ENCODE data around the gene GNAQ. TPM values are rescaled to one million over a fixed set of nuclear protein-coding genes. Genes with fewer than 3 reads are reported as not detected.

Gene GNAQ
- total and polyA plus RNA-seq, 2 experiments from 2014 or later = 25.7 to 47.9 TPM

- 96% methylated on average over 5 of the region's 5 CpGs for WGBS (ENCODE audit: low lambda C conversion rate, missing lambda C conversion rate)
- Histone ChIP-seq H3K4me3 (no peak overlapping the region), H3K9me2 (replicated peaks; ENCODE audit: insufficient read depth) (no peaks in the 10 kb centered on the region), H3K9me3 (ENCODE audit: low read depth) (no peaks in the 10 kb centered on the region), H3K36me3 (replicated peaks; ENCODE audit: insufficient read depth, low read depth) (no peaks in the 10 kb centered on the region), H3K27ac (peak overlapping the region; percentile 72), H2AFZ (no peak overlapping the region), H4K20me1 (ENCODE audit: insufficient read depth, poor library complexity, severe bottlenecking) (no peaks in the 10 kb centered on the region), H3K79me2 (peaks cover 32% of the 10 kb centered on the region), H3K4me2 (no peak overlapping the region), H3K4me1 (ENCODE audit: insufficient read depth) (peaks cover 16% of the 10 kb centered on the region), H3K27me3 (no peaks in the 10 kb centered on the region)
- DNase-seq (ENCODE audit: low spot score) = no peak
- TF ChIP-seq, protein P1, sequence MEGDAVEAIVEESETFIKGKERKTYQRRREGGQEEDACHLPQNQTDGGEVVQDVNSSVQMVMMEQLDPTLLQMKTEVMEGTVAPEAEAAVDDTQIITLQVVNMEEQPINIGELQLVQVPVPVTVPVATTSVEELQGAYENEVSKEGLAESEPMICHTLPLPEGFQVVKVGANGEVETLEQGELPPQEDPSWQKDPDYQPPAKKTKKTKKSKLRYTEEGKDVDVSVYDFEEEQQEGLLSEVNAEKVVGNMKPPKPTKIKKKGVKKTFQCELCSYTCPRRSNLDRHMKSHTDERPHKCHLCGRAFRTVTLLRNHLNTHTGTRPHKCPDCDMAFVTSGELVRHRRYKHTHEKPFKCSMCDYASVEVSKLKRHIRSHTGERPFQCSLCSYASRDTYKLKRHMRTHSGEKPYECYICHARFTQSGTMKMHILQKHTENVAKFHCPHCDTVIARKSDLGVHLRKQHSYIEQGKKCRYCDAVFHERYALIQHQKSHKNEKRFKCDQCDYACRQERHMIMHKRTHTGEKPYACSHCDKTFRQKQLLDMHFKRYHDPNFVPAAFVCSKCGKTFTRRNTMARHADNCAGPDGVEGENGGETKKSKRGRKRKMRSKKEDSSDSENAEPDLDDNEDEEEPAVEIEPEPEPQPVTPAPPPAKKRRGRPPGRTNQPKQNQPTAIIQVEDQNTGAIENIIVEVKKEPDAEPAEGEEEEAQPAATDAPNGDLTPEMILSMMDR (IDR thresholded peaks at IDR 0.05; ENCODE audit: poor library complexity) = no peak
- no peak for TF ChIP-seq EZH2 (IDR thresholded peaks at IDR 0.05; ENCODE audit: borderline replicate concordance)
- no peak for TF ChIP-seq EZH2phosphoT487 (IDR thresholded peaks at IDR 0.05; ENCODE audit: low read depth, severe bottlenecking, unreplicated experiment)
These were observed 224.9 kb downstream of the GNAQ start for GRCh38 chr9:77806741-77807140.

DNA sequence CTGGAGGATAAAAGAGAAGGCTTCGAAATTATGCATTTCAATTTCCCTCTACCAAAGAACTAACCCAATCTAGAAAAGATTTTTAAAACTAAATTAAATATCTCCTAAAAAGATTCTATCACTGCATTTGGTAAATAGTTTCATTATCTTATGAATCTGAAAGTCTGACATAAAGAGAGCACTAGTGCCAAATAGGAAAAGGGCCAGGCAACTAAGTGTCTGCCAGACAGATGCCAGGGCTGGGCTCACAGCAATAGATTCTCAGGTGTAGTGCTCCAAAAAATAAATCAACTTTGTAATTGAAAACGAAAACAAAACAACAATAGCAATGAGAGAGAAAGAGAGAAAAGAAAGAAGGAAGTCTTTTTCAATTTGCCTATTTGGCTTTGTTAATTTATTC is 225.8 kb downstream of the GNAQ start:
- no peak overlapping the region for H3K27ac ChIP-seq
- no peak for DNase-seq (ENCODE audit: low spot score)
- H2AFZ ChIP-seq = no peak overlapping the region
- 98% methylated on average over 2 of the region's 2 CpGs for WGBS (ENCODE audit: low lambda C conversion rate, missing lambda C conversion rate)
- no peaks in the 10 kb centered on the region for H3K27me3 ChIP-seq
- no peaks in the 10 kb centered on the region for H3K9me2 ChIP-seq (replicated peaks; ENCODE audit: insufficient read depth)
- no peaks in the 10 kb centered on the region for H3K36me3 ChIP-seq (replicated peaks; ENCODE audit: insufficient read depth, low read depth)
- H3K4me1 ChIP-seq (ENCODE audit: insufficient read depth) = peaks cover 16% of the 10 kb centered on the region
- H3K79me2 ChIP-seq = peaks cover 36% of the 10 kb centered on the region
- TF ChIP-seq EZH2phosphoT487 (IDR thresholded peaks at IDR 0.05; ENCODE audit: low read depth, severe bottlenecking, unreplicated experiment) (no peak), EZH2 (IDR thresholded peaks at IDR 0.05; ENCODE audit: borderline replicate concordance) (no peak)
- TF ChIP-seq, protein P1 (IDR thresholded peaks at IDR 0.05; ENCODE audit: poor library complexity) = no peak
- H3K4me3 ChIP-seq = no peak overlapping the region
- no peaks in the 10 kb centered on the region for H4K20me1 ChIP-seq (ENCODE audit: insufficient read depth, poor library complexity, severe bottlenecking)
- H3K4me2 ChIP-seq = no peak overlapping the region
- no peaks in the 10 kb centered on the region for H3K9me3 ChIP-seq (ENCODE audit: low read depth)

GRCh38 chr9:77803423-77803822 is 228.2 kb downstream of the GNAQ start:
- H3K36me3 ChIP-seq (replicated peaks; ENCODE audit: insufficient read depth, low read depth) = no peaks in the 10 kb centered on the region
- H3K9me3 ChIP-seq (ENCODE audit: low read depth) = no peaks in the 10 kb centered on the region
- no peak overlapping the region for H3K27ac ChIP-seq
- WGBS (ENCODE audit: low lambda C conversion rate, missing lambda C conversion rate) = 87% methylated on average over 1 of the region's 1 CpG
- H3K27me3 ChIP-seq = no peaks in the 10 kb centered on the region
- TF ChIP-seq EZH2phosphoT487 (IDR thresholded peaks at IDR 0.05; ENCODE audit: low read depth, severe bottlenecking, unreplicated experiment) = no peak
- TF ChIP-seq, protein P1 (IDR thresholded peaks at IDR 0.05; ENCODE audit: poor library complexity) = no peak
- TF ChIP-seq EZH2 (IDR thresholded peaks at IDR 0.05; ENCODE audit: borderline replicate concordance) = no peak
- peaks cover 49% of the 10 kb centered on the region for H3K79me2 ChIP-seq
- H4K20me1 ChIP-seq (ENCODE audit: insufficient read depth, poor library complexity, severe bottlenecking) = no peaks in the 10 kb centered on the region
- DNase-seq (ENCODE audit: low spot score) = no peak
- no peak overlapping the region for H3K4me2 ChIP-seq
- no peaks in the 10 kb centered on the region for H3K9me2 ChIP-seq (replicated peaks; ENCODE audit: insufficient read depth)
- H3K4me1 ChIP-seq (ENCODE audit: insufficient read depth) = peaks cover 14% of the 10 kb centered on the region
- no peak overlapping the region for H3K4me3 ChIP-seq
- no peak overlapping the region for H2AFZ ChIP-seq
